Neuronal stem cell (in vitro differentiated cells): Measurements from ENCODE around the gene ROBO2.

ENCODE experiments used
- DNase-seq: peaks from one replicate; pipeline ENCODE4 v3.0.0-alpha.2; 2013; ENCODE audit warnings: low spot score
- H2AFZ ChIP-seq: one replicate; pipeline ENCODE4 v1.6.1; 2013; ENCODE audit warnings: mild to moderate bottlenecking, low read length, inconsistent platforms
- H2AK5ac ChIP-seq: 2 replicates; pipeline ENCODE4 v1.6.1; 2013; ENCODE audit warnings: low read depth, mild to moderate bottlenecking, inconsistent platforms, low read length, moderate library complexity, mixed read lengths
- H2BK120ac ChIP-seq: 2 replicates; pipeline ENCODE4 v1.6.1; 2013; ENCODE audit warnings: low read depth, mild to moderate bottlenecking, inconsistent platforms, low read length, moderate library complexity, mixed read lengths
- H2BK12ac ChIP-seq: one replicate; pipeline ENCODE4 v1.6.1; 2013; ENCODE audit warnings: low read length, inconsistent platforms
- H2BK15ac ChIP-seq: 2 replicates; pipeline ENCODE4 v1.6.1; 2013; ENCODE audit warnings: mild to moderate bottlenecking, low read length, inconsistent platforms, mixed read lengths
- H2BK5ac ChIP-seq: one replicate; pipeline ENCODE4 v1.6.1; 2013; ENCODE audit warnings: inconsistent platforms, mild to moderate bottlenecking, low read length, moderate library complexity
- H3K14ac ChIP-seq: one replicate; pipeline ENCODE4 v1.6.1; 2013; ENCODE audit warnings: low read length, inconsistent platforms
- H3K18ac ChIP-seq: 2 replicates; pipeline ENCODE4 v1.6.1; 2013; ENCODE audit warnings: low read length, inconsistent platforms
- H3K23ac ChIP-seq: 2 replicates; pipeline ENCODE4 v1.6.1; 2013; ENCODE audit warnings: low read depth, mild to moderate bottlenecking, mixed read lengths, low read length, inconsistent platforms; ENCODE audit not compliant: poor library complexity
- H3K27ac ChIP-seq: replicated peaks from 3 replicates; pipeline ENCODE4 v1.5.1; 2013; ENCODE audit warnings: low read length, inconsistent platforms
- H3K27me3 ChIP-seq, 3 experiments: 2 replicates each; pipeline ENCODE4 v1.6.1; 2013; ENCODE audit warnings: low read length in 3 of 3, mild to moderate bottlenecking in 2 of 3, inconsistent platforms in 1 of 3, low read depth in 1 of 3, mixed read lengths in 1 of 3, moderate library complexity in 1 of 3; ENCODE audit not compliant: control insufficient read depth in 3 of 3, insufficient read depth in 3 of 3
- H3K36me3 ChIP-seq, 2 donors: replicated peaks in 1 of 2; 2 replicates each; pipeline ENCODE4 v1.6.1; 2013; ENCODE audit warnings: low read length in 2 of 2; ENCODE audit not compliant: control insufficient read depth in 2 of 2, insufficient read depth in 2 of 2
- H3K4ac ChIP-seq: 2 replicates; pipeline ENCODE4 v1.6.1; 2013; ENCODE audit warnings: inconsistent platforms, mild to moderate bottlenecking, low read length, moderate library complexity
- H3K4me1 ChIP-seq, 2 donors: 1 replicate in 1 of 2; 2 replicates in 1 of 2; pipeline ENCODE4 v1.6.1; 2013; ENCODE audit warnings: low read length in 2 of 2, low read depth in 1 of 2; ENCODE audit not compliant: control insufficient read depth in 2 of 2, insufficient read depth in 1 of 2
- H3K4me2 ChIP-seq: one replicate; pipeline ENCODE4 v1.6.1; 2013; ENCODE audit warnings: mild to moderate bottlenecking, low read length, inconsistent platforms; ENCODE audit not compliant: insufficient read depth, poor library complexity, severe bottlenecking
- H3K4me3 ChIP-seq, 2 donors: 2 replicates each; pipeline ENCODE4 v1.5.1; 2013; ENCODE audit warnings: low read length in 2 of 2, mild to moderate bottlenecking in 2 of 2, inconsistent platforms in 1 of 2, moderate library complexity in 1 of 2
- H3K79me1 ChIP-seq: one replicate; pipeline ENCODE4 v1.6.1; 2013; ENCODE audit warnings: low read depth, mild to moderate bottlenecking, inconsistent platforms, low read length, moderate library complexity
- H3K9ac ChIP-seq: one replicate; pipeline ENCODE4 v1.6.1; 2013; ENCODE audit warnings: mild to moderate bottlenecking, low read depth, low read length, inconsistent platforms; ENCODE audit not compliant: poor library complexity
- H3K9me3 ChIP-seq, 2 donors: replicated peaks in 1 of 2; 2 replicates each; pipeline versions ENCODE3 to v1.6.1; 2013; ENCODE audit warnings: low read length in 2 of 2, mild to moderate bottlenecking in 2 of 2, inconsistent platforms in 1 of 2, low read depth in 1 of 2, mixed read lengths in 1 of 2, moderate library complexity in 1 of 2; ENCODE audit not compliant: control insufficient read depth in 2 of 2, insufficient read depth in 1 of 2
- H4K8ac ChIP-seq: one replicate; pipeline ENCODE4 v1.6.1; 2013; ENCODE audit warnings: low read depth, mild to moderate bottlenecking, inconsistent platforms, low read length, moderate library complexity
- H4K91ac ChIP-seq: one replicate; pipeline ENCODE4 v1.6.1; 2013; ENCODE audit warnings: low read length, low read depth, mild to moderate bottlenecking, inconsistent platforms; ENCODE audit not compliant: poor library complexity
- WGBS, 2 donors: extraction: QIAGEN DNeasy Blood & Tissue Kit; methylation state at CpG; one replicate each; pipeline ENCODE4 v1.1.7; 2013; ENCODE audit warnings: missing lambda C conversion rate in 2 of 2, mixed read lengths in 1 of 2; ENCODE audit not compliant: insufficient read length in 2 of 2, insufficient replicate concordance in 1 of 2; ENCODE audit errors: extremely low coverage in 2 of 2; 5-methylcytosine and 5-hydroxymethylcytosine counted together

ROBO2 gene

GRCh38 chr3:77191640-77192039, 151.7 kb downstream of the ROBO2 start:
- H2AFZ ChIP-seq, result no peak overlapping the region
- H4K91ac ChIP-seq, result no peak overlapping the region
- H3K23ac ChIP-seq, result no peak overlapping the region
- no CpG with 5 or more reads among the region's 3 CpGs for WGBS, 2 donors
- H4K8ac ChIP-seq, result no peak overlapping the region
- no peak overlapping the region for H3K4ac ChIP-seq
- no peak overlapping the region for H3K4me2 ChIP-seq
- H3K79me1 ChIP-seq, result no peaks in the 10 kb centered on the region
- no peaks in the 10 kb centered on the region for H3K9me3 ChIP-seq
- no peak overlapping the region for H3K9ac ChIP-seq
- H2BK12ac ChIP-seq, result no peak overlapping the region
- H2AK5ac ChIP-seq, result no peak overlapping the region
- no peak overlapping the region for H2BK120ac ChIP-seq
- H2BK15ac ChIP-seq, result no peak overlapping the region
- no peak overlapping the region for H2BK5ac ChIP-seq
- H3K36me3 ChIP-seq, result no peaks in the 10 kb centered on the region
- no peak overlapping the region for H3K14ac ChIP-seq
- no peaks in the 10 kb centered on the region for H3K27me3 ChIP-seq
- H3K4me3 ChIP-seq, result no peak overlapping the region
- no peak overlapping the region for H3K18ac ChIP-seq
- no peak overlapping the region for H3K27ac ChIP-seq
- DNase-seq, result no peak
- H3K4me1 ChIP-seq, result no peaks in the 10 kb centered on the region

- no peak overlapping the region for H2AK5ac ChIP-seq
- no peak overlapping the region for H4K8ac ChIP-seq
- DNase-seq, result no peak
- no peaks in the 10 kb centered on the region for H3K9me3 ChIP-seq
- H3K36me3 ChIP-seq, result no peaks in the 10 kb centered on the region
- no peaks in the 10 kb centered on the region for H3K4me1 ChIP-seq
- H3K4me3 ChIP-seq, result no peak overlapping the region
- H3K4ac ChIP-seq, result no peak overlapping the region
- H3K27ac ChIP-seq, result no peak overlapping the region
- no peak overlapping the region for H3K14ac ChIP-seq
- H3K18ac ChIP-seq, result no peak overlapping the region
- H2BK5ac ChIP-seq, result no peak overlapping the region
- no CpG with 5 or more reads among the region's 12 CpGs for WGBS, 2 donors
- no peak overlapping the region for H3K9ac ChIP-seq
- H2BK120ac ChIP-seq, result no peak overlapping the region
- no peak overlapping the region for H2BK12ac ChIP-seq
- H3K23ac ChIP-seq, result no peak overlapping the region
- H2AFZ ChIP-seq, result no peak overlapping the region
- H3K4me2 ChIP-seq, result no peak overlapping the region
- H3K79me1 ChIP-seq, result no peaks in the 10 kb centered on the region
- H4K91ac ChIP-seq, result no peak overlapping the region
- no peaks in the 10 kb centered on the region for H3K27me3 ChIP-seq
- no peak overlapping the region for H2BK15ac ChIP-seq
Measured at GRCh38 chr3:77195766-77196545, 156.1 kb downstream of the ROBO2 start.

- Histone ChIP-seq H3K9ac (no peak overlapping the region), H4K8ac (no peak overlapping the region), H3K27me3 (no peaks in the 10 kb centered on the region), H3K36me3 (no peaks in the 10 kb centered on the region), H2BK15ac (no peak overlapping the region), H3K4me3 (no peak overlapping the region), H3K18ac (no peak overlapping the region), H3K23ac (no peak overlapping the region), H3K79me1 (no peaks in the 10 kb centered on the region), H3K9me3 (no peaks in the 10 kb centered on the region), H2BK120ac (no peak overlapping the region), H2AK5ac (no peak overlapping the region), H2BK12ac (no peak overlapping the region), H4K91ac (no peak overlapping the region), H2AFZ (no peak overlapping the region), H3K27ac (no peak overlapping the region), H3K4me1 (no peaks in the 10 kb centered on the region), H2BK5ac (no peak overlapping the region), H3K4ac (no peak overlapping the region), H3K4me2 (no peak overlapping the region), H3K14ac (no peak overlapping the region)
- no CpG with 5 or more reads among the region's 2 CpGs for WGBS, 2 donors
- DNase-seq, result no peak
Measured at GRCh38 chr3:77197408-77197807, 157.5 kb downstream of the ROBO2 start.

GRCh38 chr3:77203851-77204250, 164.0 kb downstream of the ROBO2 start:
- Histone ChIP-seq H3K18ac (no peak overlapping the region), H2BK15ac (no peak overlapping the region), H3K4me3 (no peak overlapping the region), H4K91ac (no peak overlapping the region), H3K9ac (no peak overlapping the region), H3K9me3 (no peaks in the 10 kb centered on the region), H3K27ac (no peak overlapping the region), H3K14ac (no peak overlapping the region), H3K36me3 (no peaks in the 10 kb centered on the region), H2BK12ac (no peak overlapping the region), H4K8ac (no peak overlapping the region), H3K4ac (no peak overlapping the region), H3K27me3 (no peaks in the 10 kb centered on the region), H2BK5ac (no peak overlapping the region), H3K23ac (no peak overlapping the region), H2BK120ac (no peak overlapping the region), H3K79me1 (no peaks in the 10 kb centered on the region), H3K4me2 (no peak overlapping the region), H2AK5ac (no peak overlapping the region), H3K4me1 (peaks cover 0 to 2% of the 10 kb centered on the region in 2 donors), H2AFZ (no peak overlapping the region)
- no peak for DNase-seq
